Stomach (tissue), 9 donors: ENCODE results near the gene RREB1. TPM values are rescaled to one million over a fixed set of nuclear protein-coding genes. Genes with fewer than 3 reads are reported as not detected.

Experiments
- DNase-seq, 2 donors: peaks; one replicate each; pipeline versions ENCODE4 v3.0.0 to v3.0.0-alpha.2; 2013 to 2019
- H3K27ac ChIP-seq, 5 donors: fragments of 200-600 bp in 4 of 5; sonication (generic) in 4 of 5; one replicate each; pipeline ENCODE4 v1.5.1; 2013 to 2019; ENCODE audit warnings: mild to moderate bottlenecking in 1 of 5, moderate library complexity in 1 of 5
- H3K27me3 ChIP-seq, 3 donors: fragments of 200-600 bp; sonication (generic); one replicate each; pipeline ENCODE4 v1.5.1; 2017 to 2019; ENCODE audit warnings: mixed run types in 1 of 3
- H3K36me3 ChIP-seq, 4 donors: fragments of 200-600 bp; sonication (generic); 1 replicate in 3 of 4; 2 replicates in 1 of 4; pipeline ENCODE4 v1.5.1; 2016 to 2019
- H3K4me1 ChIP-seq, 4 donors: fragments of 200-600 bp; sonication (generic); one replicate each; pipeline ENCODE4 v1.5.1; 2016 to 2019
- H3K4me3 ChIP-seq, 4 donors: fragments of 200-600 bp; sonication (generic) in 3 of 4; one replicate each; pipeline ENCODE4 v1.5.1; 2016 to 2019; ENCODE audit warnings: mild to moderate bottlenecking in 1 of 4
- H3K9me3 ChIP-seq, 4 donors: fragments of 200-600 bp; sonication (generic); one replicate each; pipeline ENCODE4 v1.5.1; 2016 to 2019
- EP300 ChIP-seq: sonication (generic); formaldehyde crosslinking; IDR thresholded peaks from one replicate; pipeline ENCODE4 v1.6.1; 2017; ENCODE audit warnings: antibody characterized with exemption
- POLR2A ChIP-seq, 4 donors: fragments of 450-650 bp; IDR thresholded peaks; one replicate each; pipeline ENCODE4 v1.6.1; 2016; ENCODE audit warnings: antibody characterized with exemption in 4 of 4, control low read depth in 2 of 4, mild to moderate bottlenecking in 1 of 4, moderate library complexity in 1 of 4
- POLR2AphosphoS5 ChIP-seq, 3 donors: sonication (generic); formaldehyde crosslinking; IDR thresholded peaks; one replicate each; pipeline ENCODE4 v1.6.1; 2016; ENCODE audit warnings: antibody characterized with exemption in 3 of 3
- WGBS, 5 donors: extraction: QIAGEN DNeasy Blood & Tissue Kit in 3 of 5; methylation state at CpG; one replicate each; pipeline versions ENCODE4 v1.1.5 to v1.1.7; 2013 to 2018; 5-methylcytosine and 5-hydroxymethylcytosine counted together
- intact Hi-C: fragments of 100-400 bp; cut with DNase I; formaldehyde crosslinking; loops from one replicate; pipeline ENCODE4 v1.15.1; 2023; ENCODE audit warnings: low total_unique reads
- polyA plus RNA-seq, 3 donors: library from polyadenylated mRNA; stranded (reverse); fragments of 200-250 nt; gene quantifications; one replicate each; pipeline ENCODE4 v1.2.3, GENCODE V29; 2013
- total RNA-seq, 5 donors: library from RNA; depleted of rRNA; stranded (reverse); fragments of >200 nt; gene quantifications; one replicate each; pipeline versions ENCODE4 v1.1.0 to v1.2.3, GENCODE V29; 2014 to 2016
- TF ChIP-seq, protein P1 (sequence below), 7 experiments: fragments of 450-650 bp in 4 of 7; fragments of 200-600 bp in 3 of 7; sonication (generic) in 3 of 7; IDR thresholded peaks; one replicate each; pipeline ENCODE4 v1.5.1; 2016 to 2019; ENCODE audit warnings: antibody characterized with exemption in 7 of 7, control low read depth in 2 of 7, mild to moderate bottlenecking in 1 of 7
- donor health status: healthy with polysubstance abuse.
- donor health status: Bipolar disorder and iron deficiency.
- donor health status: healthy.

Gene RREB1
- total and polyA plus RNA-seq, 8 donors: 4.0 to 125 (median 45.3) TPM

DNA sequence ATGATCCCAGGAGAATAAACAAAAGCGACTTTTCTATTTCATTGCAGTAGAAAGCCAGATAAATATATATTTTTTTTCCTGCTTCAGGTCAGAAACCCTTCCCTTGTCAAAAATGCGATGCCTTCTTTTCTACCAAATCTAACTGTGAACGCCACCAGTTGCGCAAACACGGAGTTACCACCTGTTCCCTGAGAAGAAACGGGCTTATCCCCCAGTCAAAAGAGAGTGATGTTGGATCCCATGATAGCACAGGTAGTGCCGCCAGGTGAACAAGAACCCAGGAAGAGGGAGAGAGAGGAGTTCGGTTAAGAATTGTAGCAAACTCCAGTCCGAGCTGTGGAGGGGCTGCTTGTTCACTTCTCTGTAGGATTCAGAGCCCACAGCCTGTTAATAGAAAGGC lies 132.6 kb downstream of the RREB1 start:
- intact Hi-C loops: loop anchor here (5.0 kb wide), 1 partner anchor 558 kb away; no protein-coding TSS in a partner anchor
- Histone ChIP-seq H3K27ac (peak overlapping the region; percentile 76 to 89 (median 81)), H3K36me3 (peaks cover 7 to 43% (median 29%) of the 10 kb centered on the region in 4 donors), H3K4me1 (peaks cover 53 to 81% (median 68%) of the 10 kb centered on the region in 4 donors), H3K27me3 (no peaks in the 10 kb centered on the region), H3K4me3 (no peak overlapping the region), H3K9me3 (no peaks in the 10 kb centered on the region)
- no peak for TF ChIP-seq POLR2A (IDR thresholded peaks at IDR 0.05)
- TF ChIP-seq POLR2AphosphoS5 (IDR thresholded peaks at IDR 0.05): no peak
- TF ChIP-seq EP300: no peak
- TF ChIP-seq, protein P1, sequence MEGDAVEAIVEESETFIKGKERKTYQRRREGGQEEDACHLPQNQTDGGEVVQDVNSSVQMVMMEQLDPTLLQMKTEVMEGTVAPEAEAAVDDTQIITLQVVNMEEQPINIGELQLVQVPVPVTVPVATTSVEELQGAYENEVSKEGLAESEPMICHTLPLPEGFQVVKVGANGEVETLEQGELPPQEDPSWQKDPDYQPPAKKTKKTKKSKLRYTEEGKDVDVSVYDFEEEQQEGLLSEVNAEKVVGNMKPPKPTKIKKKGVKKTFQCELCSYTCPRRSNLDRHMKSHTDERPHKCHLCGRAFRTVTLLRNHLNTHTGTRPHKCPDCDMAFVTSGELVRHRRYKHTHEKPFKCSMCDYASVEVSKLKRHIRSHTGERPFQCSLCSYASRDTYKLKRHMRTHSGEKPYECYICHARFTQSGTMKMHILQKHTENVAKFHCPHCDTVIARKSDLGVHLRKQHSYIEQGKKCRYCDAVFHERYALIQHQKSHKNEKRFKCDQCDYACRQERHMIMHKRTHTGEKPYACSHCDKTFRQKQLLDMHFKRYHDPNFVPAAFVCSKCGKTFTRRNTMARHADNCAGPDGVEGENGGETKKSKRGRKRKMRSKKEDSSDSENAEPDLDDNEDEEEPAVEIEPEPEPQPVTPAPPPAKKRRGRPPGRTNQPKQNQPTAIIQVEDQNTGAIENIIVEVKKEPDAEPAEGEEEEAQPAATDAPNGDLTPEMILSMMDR (IDR thresholded peaks at IDR 0.05): no peak
- WGBS, 5 donors: 57 to 77% (median 74%) methylated on average over 9 of the region's 9 CpGs
- DNase-seq: no peak

DNA sequence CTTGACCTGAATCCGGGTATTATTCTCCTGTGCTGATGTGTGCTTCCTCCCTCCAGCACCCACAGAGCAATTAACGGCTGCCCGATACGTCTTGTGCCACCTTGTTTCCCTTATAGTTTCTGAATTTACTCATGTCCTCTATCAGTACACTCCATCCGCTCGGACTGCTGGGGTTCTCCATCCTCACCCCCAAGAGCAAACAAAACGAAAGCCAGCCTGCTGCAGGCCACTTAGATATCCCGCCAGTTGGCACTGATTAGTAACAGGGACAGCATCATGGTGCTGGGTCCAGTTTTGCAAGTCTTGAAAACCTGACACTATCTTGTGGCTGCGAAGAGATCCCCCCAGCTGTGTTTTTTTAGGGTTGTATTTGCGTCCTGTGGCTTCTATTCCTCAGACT lies 133.4 kb downstream of the RREB1 start:
- peaks cover 14 to 45% (median 33%) of the 10 kb centered on the region in 4 donors for H3K36me3 ChIP-seq
- peaks cover 45 to 73% (median 60%) of the 10 kb centered on the region in 4 donors for H3K4me1 ChIP-seq
- H3K4me3 ChIP-seq: no peak overlapping the region
- H3K27me3 ChIP-seq: no peaks in the 10 kb centered on the region
- 37 to 57% (median 50%) methylated on average over 10 of the region's 10 CpGs for WGBS, 5 donors
- no peaks in the 10 kb centered on the region for H3K9me3 ChIP-seq
- intact Hi-C loops: loop anchor here (5.0 kb wide), 1 partner anchor 559 kb away; no protein-coding TSS in a partner anchor
- TF ChIP-seq POLR2AphosphoS5 (IDR thresholded peaks at IDR 0.05) (peak in 1 of 3 donors; percentile 23), POLR2A (IDR thresholded peaks at IDR 0.05) (no peak)
- peak; percentile 45 to 66 for DNase-seq
- peak overlapping the region; percentile 76 to 89 (median 81) for H3K27ac ChIP-seq

DNA sequence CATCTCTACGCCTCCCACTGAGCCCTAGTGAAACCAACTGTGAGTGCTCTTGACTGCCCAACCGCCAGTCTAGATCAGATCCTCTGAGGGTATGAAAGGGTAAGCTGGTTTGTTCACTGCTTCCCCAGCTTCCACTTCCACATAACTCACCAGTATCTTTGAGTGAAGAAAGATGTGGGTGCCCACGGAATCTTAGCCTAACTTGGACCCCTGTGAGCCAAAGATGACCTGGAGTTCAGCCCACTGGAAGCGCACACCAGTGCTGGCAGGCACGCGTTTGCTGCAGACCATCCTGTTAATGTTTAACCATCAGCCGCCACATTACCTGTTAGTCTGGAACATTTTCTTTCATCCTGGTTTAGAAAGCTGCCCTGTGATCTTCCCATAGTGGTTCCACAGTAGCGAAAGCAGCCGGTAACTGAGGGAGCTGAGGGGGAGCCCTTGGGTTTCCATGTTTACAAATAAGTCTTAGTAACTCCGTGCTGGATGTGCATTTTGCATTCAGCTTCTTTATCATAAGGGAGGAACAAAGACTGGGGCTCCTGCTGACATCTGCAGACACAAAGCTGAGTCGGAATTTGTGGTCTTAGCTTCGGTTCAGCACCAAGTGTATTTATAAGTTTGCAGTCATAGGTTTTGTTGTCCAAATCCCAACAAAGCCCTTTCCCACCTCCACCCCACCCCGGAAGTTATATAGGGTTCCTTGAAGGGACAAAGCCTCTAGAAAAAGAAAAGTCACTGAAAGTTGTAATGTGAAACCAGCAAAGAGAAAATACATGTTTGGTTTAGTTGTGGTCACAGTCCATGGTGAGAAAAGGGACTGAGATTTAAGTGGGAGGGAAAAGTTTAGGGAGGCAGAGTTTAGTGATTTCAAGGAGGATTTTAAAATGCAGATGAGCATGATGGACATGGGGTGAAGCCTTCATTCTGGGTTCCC lies 134.2 kb downstream of the RREB1 start:
- H3K4me3 ChIP-seq: no peak overlapping the region
- H3K9me3 ChIP-seq: no peaks in the 10 kb centered on the region
- intact Hi-C loops: loop anchor here (5.0 kb wide), 1 partner anchor 560 kb away; no protein-coding TSS in a partner anchor
- peaks cover 40 to 65% (median 52%) of the 10 kb centered on the region in 4 donors for H3K4me1 ChIP-seq
- peak overlapping the region; percentile 76 to 89 (median 81) for H3K27ac ChIP-seq
- 22 to 49% (median 37%) methylated on average over 13 of the region's 13 CpGs for WGBS, 5 donors
- peaks cover 23 to 53% (median 41%) of the 10 kb centered on the region in 4 donors for H3K36me3 ChIP-seq
- TF ChIP-seq POLR2AphosphoS5 (IDR thresholded peaks at IDR 0.05): peak in 2 of 3 donors; percentile 40 to 58
- TF ChIP-seq, protein P1 (IDR thresholded peaks at IDR 0.05): no peak
- no peak for TF ChIP-seq EP300
- no peak for TF ChIP-seq POLR2A (IDR thresholded peaks at IDR 0.05)
- no peaks in the 10 kb centered on the region for H3K27me3 ChIP-seq
- DNase-seq: peak; percentile 70 to 91

DNA sequence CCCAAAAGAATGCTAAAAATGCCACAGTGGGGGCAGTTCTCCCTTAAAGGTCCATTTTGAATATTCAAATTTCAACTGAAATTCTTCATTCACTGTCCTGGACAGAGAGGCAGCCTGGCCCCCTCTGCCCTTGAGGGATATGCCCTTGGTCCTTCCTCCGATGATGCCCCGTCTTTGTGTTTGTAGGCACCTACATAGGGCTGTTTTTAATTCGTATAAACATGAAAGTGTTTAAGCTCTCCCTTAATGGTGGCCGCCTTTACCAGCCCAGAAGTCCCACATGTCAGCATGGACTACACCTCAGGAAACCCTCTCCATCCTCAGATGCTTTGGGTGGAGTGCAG lies 135.0 kb downstream of the RREB1 start:
- TF ChIP-seq EP300 (no peak), POLR2A (IDR thresholded peaks at IDR 0.05) (no peak), POLR2AphosphoS5 (IDR thresholded peaks at IDR 0.05) (no peak)
- TF ChIP-seq, protein P1 (IDR thresholded peaks at IDR 0.05): no peak
- Histone ChIP-seq H3K27me3 (no peaks in the 10 kb centered on the region), H3K4me1 (peaks cover 38 to 58% (median 49%) of the 10 kb centered on the region in 4 donors), H3K4me3 (no peak overlapping the region), H3K27ac (peak overlapping the region; percentile 73 to 89 (median 77)), H3K36me3 (peaks cover 31 to 62% (median 49%) of the 10 kb centered on the region in 4 donors), H3K9me3 (no peaks in the 10 kb centered on the region)
- 67 to 73% (median 68%) methylated on average over 4 of the region's 4 CpGs for WGBS, 5 donors
- intact Hi-C loops: loop anchor here (5.0 kb wide), 1 partner anchor 561 kb away; no protein-coding TSS in a partner anchor
- DNase-seq: no peak
